GM19099 (cell line): ENCODE results near the gene CNIH4.
A peak's percentile ranks its signal among the peaks of the same experiment; 100 is the strongest.

Source experiments
- POLR2A ChIP-seq: IDR thresholded peaks from 3 replicates; pipeline ENCODE4 v1.6.1; 2011; ENCODE audit warnings: low read depth; ENCODE audit not compliant: insufficient read length; ENCODE audit errors: extremely low read depth

The CNIH4 gene

DNA sequence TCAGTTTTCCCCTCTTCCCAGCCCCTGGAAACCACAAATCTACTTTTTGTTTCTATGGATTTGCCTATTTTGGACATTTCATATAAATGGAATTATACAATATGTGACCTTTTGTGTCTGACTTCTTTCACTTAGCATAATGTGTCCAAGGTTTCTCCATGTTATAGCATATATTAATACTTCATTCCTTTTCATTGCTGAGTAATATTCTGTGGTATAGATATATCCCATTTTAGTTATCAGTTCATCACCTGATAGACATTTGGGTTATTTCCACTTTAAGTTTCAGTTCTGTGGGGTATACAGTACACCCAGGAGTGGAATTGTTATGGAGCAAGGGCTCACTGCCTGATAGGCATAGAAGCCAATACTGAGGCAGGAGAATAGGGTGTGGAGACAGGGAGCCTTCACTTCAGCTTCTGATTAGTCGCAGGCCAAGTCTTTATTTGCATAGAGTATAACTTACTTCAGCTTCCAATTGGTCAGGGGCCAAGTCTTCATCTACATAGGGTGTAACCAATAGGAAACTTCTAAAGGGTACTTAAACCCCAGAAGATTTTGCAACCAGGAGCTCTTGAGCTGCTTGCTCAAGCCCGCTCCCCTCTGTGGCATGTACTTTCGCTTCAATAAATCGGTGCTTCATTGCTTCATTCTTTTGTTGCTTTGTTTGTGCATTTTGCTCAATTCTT is 18.4 kb upstream of the CNIH4 start:
- TF ChIP-seq POLR2A, result no peak

DNA sequence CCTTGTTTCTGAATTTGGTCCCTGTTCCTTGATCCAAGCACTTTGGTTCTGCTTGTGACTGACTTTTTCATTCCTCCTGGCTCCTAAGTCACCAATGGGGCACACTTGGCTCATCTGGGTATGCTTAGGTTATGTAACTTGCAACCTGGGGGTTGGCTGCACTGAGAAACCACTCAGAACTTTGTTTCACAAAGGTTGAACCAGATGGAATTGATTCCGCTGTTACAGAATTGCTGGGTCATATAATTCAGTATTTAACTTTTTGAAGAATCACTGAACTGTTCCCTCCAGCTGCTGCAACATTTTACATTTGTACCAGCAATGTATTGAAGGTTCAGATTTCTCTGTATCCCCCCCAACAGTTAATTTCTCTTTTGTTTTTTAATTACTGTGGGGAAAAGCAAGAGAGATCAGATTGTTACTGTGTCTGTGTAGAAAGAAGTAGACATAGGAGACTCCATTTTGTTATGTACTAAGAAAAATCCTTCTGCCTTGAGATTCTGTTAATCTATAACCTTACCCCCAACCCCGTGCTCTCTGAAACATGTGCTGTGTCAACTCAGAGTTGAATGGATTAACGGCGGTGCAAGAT is 17.1 kb upstream of the CNIH4 start:
- TF ChIP-seq POLR2A, result no peak

DNA sequence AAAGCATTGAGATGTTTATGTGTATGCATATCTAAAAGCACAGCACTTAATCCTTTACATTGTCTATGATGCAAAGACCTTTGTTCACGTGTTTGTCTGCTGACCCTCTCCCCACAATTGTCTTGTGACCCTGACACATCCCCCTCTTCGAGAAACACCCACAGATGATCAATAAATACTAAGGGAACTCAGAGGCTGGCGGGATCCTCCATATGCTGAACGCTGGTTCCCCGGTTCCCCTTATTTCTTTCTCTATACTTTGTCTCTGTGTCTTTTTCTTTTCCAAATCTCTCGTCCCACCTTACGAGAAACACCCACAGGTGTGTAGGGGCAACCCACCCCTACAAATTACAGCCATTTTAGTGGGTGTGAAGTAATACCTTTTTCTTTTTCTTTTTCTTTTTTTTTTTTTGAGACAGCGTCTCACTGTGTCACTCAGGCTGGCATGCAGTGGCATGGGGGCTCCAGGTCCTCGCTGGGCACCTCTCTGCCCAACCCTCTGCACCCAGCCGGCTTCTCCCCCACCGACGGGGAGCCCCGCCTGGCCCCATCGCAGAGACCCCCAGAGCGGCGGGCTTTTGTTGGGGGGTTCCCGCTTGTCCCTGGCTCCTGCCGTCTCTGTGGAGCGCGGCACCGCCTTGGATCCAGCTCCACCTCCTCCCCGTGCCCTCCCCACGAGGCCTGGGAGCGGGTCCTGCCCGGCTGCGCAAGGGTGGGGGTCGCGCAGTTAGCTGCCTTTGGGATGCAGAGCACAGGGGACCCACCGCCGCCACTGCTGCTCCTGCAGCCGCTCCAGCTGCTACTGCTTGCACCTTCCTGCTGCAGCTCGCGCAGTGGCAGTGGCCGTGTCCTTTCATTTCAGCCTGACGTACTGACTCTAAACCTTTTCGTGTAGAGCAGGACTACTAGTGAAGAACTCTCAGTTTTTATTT is 16.0 kb upstream of the CNIH4 start:
- peak; percentile 29 for TF ChIP-seq POLR2A

DNA sequence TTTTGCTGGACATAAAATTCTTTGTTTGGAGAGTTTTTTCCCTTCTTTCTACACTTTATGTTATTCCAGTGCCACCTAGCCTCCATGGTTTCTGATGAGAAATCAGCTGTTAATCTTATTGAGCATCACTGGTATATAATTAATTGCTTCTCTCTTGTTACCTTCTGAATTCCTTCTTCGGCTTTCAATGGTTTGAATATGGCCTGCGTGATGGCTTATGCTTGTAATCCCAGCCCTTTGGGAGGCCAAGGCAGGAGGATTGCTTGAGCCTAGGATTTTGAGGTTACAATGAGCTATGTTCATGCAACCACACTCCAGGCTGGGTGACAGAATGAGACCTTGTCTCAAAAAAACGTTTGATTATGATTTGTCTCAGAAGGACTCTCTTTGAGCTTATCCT is 13.0 kb upstream of the CNIH4 start:
- no peak for TF ChIP-seq POLR2A

DNA sequence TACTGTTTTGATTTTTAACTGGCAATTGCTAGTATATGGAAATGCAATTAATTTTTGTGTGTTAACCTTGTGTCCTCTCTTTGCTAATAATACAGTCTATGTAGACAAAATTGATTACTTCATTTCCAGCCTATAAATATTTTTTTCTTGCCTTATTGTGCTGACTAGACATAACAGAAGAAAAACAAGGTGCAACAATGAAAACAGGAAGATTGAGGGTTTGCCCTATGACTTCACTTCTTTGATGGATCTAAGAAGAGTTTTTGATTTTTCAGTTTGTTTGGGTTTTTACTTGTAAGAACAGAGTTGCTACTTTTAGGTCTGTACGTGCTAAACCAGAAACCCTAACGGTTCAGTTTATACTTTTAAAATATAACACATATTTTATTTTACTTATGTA is 8.5 kb upstream of the CNIH4 start:
- no peak for TF ChIP-seq POLR2A

DNA sequence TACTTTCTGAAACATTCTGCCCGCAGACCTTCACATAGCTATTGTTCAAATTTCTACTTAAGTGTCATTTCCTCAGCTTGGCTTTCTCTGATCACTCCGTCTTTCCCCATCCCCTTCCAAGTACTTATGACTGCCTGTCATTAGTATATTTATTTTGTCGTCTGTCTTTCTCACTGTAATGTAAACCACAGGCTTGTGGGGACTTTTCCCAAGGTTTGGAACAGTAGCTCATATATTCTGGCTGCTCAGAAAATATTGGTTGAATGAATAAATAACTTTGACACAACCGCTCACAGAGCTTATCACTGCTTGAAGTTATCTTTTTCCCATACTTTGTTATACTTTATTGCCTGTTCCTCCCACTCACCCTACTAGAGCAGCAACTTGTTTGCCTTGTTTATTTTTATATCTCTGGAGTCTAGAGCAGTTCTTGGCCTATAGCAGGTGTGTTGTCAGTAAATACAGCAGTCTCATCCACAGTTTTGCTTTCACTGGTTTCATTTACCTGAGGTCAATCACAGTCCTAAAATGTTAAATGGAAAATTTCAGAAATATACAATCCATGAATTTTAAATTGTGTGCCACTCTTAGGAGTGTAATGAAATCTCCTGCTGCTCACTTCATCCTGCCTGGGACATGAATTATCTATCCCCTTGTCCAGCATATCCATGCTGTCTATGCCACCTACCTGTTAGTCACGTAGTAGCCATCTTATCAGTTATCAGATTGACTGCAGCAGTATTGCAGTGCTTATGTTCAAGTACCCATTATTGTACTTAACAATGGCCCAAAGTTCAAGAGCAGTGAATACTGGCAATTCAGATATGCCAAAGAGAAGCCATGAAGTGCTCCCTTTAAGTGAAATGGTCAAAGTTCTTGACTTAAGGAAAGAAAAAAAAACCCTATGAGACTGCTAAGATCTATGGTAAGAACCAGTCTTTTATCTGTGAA is 2.4 kb upstream of the CNIH4 start:
- TF ChIP-seq POLR2A, result no peak

GRCh38 chr1:224357626-224358124 is 996 bp downstream of the CNIH4 start:
- no peak for TF ChIP-seq POLR2A

DNA sequence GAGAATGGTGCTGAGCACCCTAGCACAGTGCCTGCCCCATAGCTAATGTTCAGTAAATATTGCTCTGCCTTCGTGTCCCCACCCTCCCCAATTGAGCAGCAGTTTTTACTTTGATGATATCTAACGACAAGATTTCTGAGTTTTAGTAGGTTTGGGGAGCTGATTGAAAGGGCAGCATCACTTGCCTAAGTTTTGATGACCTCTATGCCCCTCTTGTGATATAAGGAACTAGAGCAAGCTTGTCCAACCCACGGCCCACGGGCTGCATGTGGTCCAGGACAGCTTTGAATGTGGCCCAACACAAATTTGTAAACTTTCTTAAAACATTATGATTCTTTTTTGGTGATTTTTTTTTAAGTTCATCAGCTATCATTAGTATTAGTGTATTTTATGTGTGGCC is 1.6 kb downstream of the CNIH4 start:
- no peak for TF ChIP-seq POLR2A

- no peak for TF ChIP-seq POLR2A
Measured at GRCh38 chr1:224359207-224359606, 2.5 kb downstream of the CNIH4 start.

DNA sequence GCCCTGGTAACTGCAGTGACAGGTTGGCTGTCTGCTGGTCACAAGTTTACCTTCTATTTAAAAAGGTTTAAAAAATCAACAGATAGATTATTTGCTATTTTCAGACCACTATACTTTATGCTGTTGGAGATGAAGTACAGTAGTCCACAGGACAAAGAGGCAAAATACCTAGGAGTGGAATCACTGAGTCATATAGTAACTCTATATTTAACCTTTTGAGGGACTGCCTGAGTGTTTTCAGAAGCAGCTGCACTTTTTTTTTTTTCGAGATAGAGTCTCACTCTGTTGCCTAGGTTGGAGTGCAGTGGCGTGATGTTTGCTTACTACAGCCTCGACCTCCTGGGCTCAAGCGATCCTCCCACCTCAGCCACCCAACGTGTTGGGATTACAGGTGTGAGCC is 11.7 kb downstream of the CNIH4 start:
- no peak for TF ChIP-seq POLR2A

GRCh38 chr1:224373008-224373590 is 16.4 kb downstream of the CNIH4 start:
- TF ChIP-seq POLR2A, result no peak

GRCh38 chr1:224375059-224375458 is 18.4 kb downstream of the CNIH4 start:
- no peak for TF ChIP-seq POLR2A

DNA sequence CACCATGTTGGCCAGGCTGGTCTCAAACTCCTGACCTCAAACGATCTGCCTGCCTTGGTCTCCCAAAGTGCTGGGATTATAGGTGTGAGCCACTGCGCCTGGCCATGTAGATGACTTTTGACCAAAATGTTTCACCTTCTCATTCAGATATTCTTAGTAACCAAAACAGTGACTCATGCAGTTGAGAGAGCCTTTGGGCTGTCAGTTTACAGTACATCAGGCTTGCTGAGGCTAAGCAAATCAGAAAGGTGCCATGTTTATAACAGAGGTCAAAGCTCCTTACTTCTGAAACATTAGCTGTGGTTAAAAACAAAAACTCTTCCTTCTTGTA is 21.0 kb downstream of the CNIH4 start:
- no peak for TF ChIP-seq POLR2A
